Activated CD4-positive, CD25-positive, alpha-beta regulatory T cell (primary cell): ENCODE measurements around the gene ZDHHC5.
A peak's percentile ranks its signal among the peaks of the same experiment; 100 is the strongest.
"Not testable (repeated sequence)": the region's sequence is repeated elsewhere in the genome, so short reads cannot be mapped to it uniquely, and the experiment has no call there.

Experiments
- DNase-seq, 4 experiments: peaks; one replicate each; lab custom pipeline; 2025; lab: John Stamatoyannopoulos, UW

Gene ZDHHC5

GRCh38 chr11:57667117-57667735 lies 688 bp upstream of the ZDHHC5 start:
- peak; percentile 78 to 87 (median 83) for DNase-seq

- peak in 1 of 4 experiments; percentile 26 for DNase-seq
These were observed 494 bp downstream of the ZDHHC5 start for GRCh38 chr11:57668434-57668782.

GRCh38 chr11:57674251-57674650 lies 6.3 kb downstream of the ZDHHC5 start:
- DNase-seq, result no peak

GRCh38 chr11:57675176-57675941 lies 7.4 kb downstream of the ZDHHC5 start:
- DNase-seq, result no peak

- DNase-seq, result no peak
These were observed 11.5 kb downstream of the ZDHHC5 start for GRCh38 chr11:57679396-57679795.

- no peak for DNase-seq
These were observed 12.6 kb downstream of the ZDHHC5 start for GRCh38 chr11:57680552-57680874.

- no peak for DNase-seq
These were observed 13.3 kb downstream of the ZDHHC5 start for GRCh38 chr11:57681168-57681567.

GRCh38 chr11:57690474-57690873 lies 22.6 kb downstream of the ZDHHC5 start:
- DNase-seq, result not testable (repeated sequence)

GRCh38 chr11:57698843-57699365 lies 31.0 kb downstream of the ZDHHC5 start:
- DNase-seq, result no peak

GRCh38 chr11:57699813-57700212 lies 31.9 kb downstream of the ZDHHC5 start:
- no peak for DNase-seq

GRCh38 chr11:57700425-57700824 lies 32.5 kb downstream of the ZDHHC5 start:
- no peak for DNase-seq

- DNase-seq, result no peak
These were observed 35.4 kb downstream of the ZDHHC5 start for GRCh38 chr11:57703341-57703740.

- DNase-seq, result no peak
These were observed 37.0 kb downstream of the ZDHHC5 start for GRCh38 chr11:57704932-57705331.

GRCh38 chr11:57705432-57705831 lies 37.5 kb downstream of the ZDHHC5 start:
- not testable (repeated sequence) for DNase-seq

- no peak for DNase-seq
These were observed 42.0 kb downstream of the ZDHHC5 start for GRCh38 chr11:57709802-57710367.

- peak; percentile 59 to 68 (median 61) for DNase-seq
These were observed 43.7 kb downstream of the ZDHHC5 start, which contains the start of gene MED19 for GRCh38 chr11:57711414-57712255. Gene MED19, minus strand, starts transcription at chr11:57712215. Its CDS starts 36 bp downstream, at chr11:57712179.

- peak; percentile 63 to 82 (median 76) for DNase-seq
These were observed 44.6 kb downstream of the ZDHHC5 start, which contains the start of gene TMX2 for GRCh38 chr11:57712256-57713150. Gene TMX2, plus strand, starts transcription at chr11:57712593. Its CDS starts 26 bp downstream, at chr11:57712619.

GRCh38 chr11:57713835-57714234 lies 45.9 kb downstream of the ZDHHC5 start:
- no peak for DNase-seq

GRCh38 chr11:57716726-57717125 lies 48.8 kb downstream of the ZDHHC5 start:
- DNase-seq, result not testable (repeated sequence)

GRCh38 chr11:57727185-57727584 lies 59.3 kb downstream of the ZDHHC5 start:
- DNase-seq, result no peak

GRCh38 chr11:57728829-57729228 lies 60.9 kb downstream of the ZDHHC5 start:
- DNase-seq, result no peak
